D721Med (cell line): Measurements from ENCODE around the gene EFCC1.

Source experiments
- DNase-seq: peaks from one replicate; pipeline ENCODE4 v3.0.0; 2011; ENCODE audit warnings: low spot score; ENCODE audit not compliant: insufficient read length
- FAIRE-seq: peaks from 2 replicates; lab custom pipeline; 2011; peaks lifted over from hg19 to GRCh38; lab: Jason Lieb, UNC
- CTCF ChIP-seq: IDR thresholded peaks from 2 replicates; pipeline ENCODE4 v1.5.1; 2012; ENCODE audit warnings: mild to moderate bottlenecking, control low read depth; ENCODE audit not compliant: insufficient read depth; ENCODE audit errors: missing control alignments

The EFCC1 gene

GRCh38 chr3:128970740-128971047 is 30.4 kb upstream of the EFCC1 start:
- FAIRE-seq (no peak), DNase-seq (no peak)
- TF ChIP-seq CTCF = no peak

- FAIRE-seq (no peak), DNase-seq (no peak)
- no peak for TF ChIP-seq CTCF
These were observed 29.5 kb upstream of the EFCC1 start for GRCh38 chr3:128971421-128972100.

- DNase-seq (no peak), FAIRE-seq (no peak)
- no peak for TF ChIP-seq CTCF
These were observed 27.0 kb upstream of the EFCC1 start for GRCh38 chr3:128973988-128974564.

GRCh38 chr3:128975276-128975675 is 25.8 kb upstream of the EFCC1 start:
- FAIRE-seq (no peak), DNase-seq (no peak)
- no peak for TF ChIP-seq CTCF

GRCh38 chr3:128983293-128984069 is 17.6 kb upstream of the EFCC1 start:
- DNase-seq (no peak), FAIRE-seq (no peak)
- no peak for TF ChIP-seq CTCF

- FAIRE-seq = no peak
- TF ChIP-seq CTCF = no peak
- no peak for DNase-seq
These were observed 16.5 kb upstream of the EFCC1 start for GRCh38 chr3:128984596-128984995.
